K562 (cell line): ENCODE data around the gene CAPN14. TPM values are rescaled to one million over a fixed set of nuclear protein-coding genes. Genes with fewer than 3 reads are reported as not detected.

Source experiments
- ATAC-seq: fragments of 200-7000 bp; cut with Tn5 transposase; 3 replicates; pipeline ENCODE4 v1.9.1; 2020; ENCODE audit warnings: moderate library complexity
- BruUV-seq: library from RNA; stranded (reverse); fragments of 400-500 nt; replicated peaks from 2 replicates; lab custom pipeline; 2021; lab: Mats Ljungman, UMichigan
- CTCF ChIA-PET: fragments of 300-600 bp; formaldehyde crosslinking; extraction: SDS; loops from one replicate; lab custom pipeline; 2021; ENCODE audit warnings: low intra/inter-chr PET ratio; lab: Yijun Ruan, JAX
- POLR2A ChIA-PET: fragments of 300-600, 350-650 bp; sonication (Branson Sonifier 250); formaldehyde crosslinking; extraction: SDS; loops from one replicate; lab custom pipeline; 2021; ENCODE audit warnings: antibody characterized with exemption, inconsistent platforms; lab: Yijun Ruan, JAX
- DNase-seq, 4 experiments: peaks; one replicate each; pipeline versions ENCODE4 v3.0.0 to v3.0.0-alpha.2; 2011 to 2018; ENCODE audit warnings: low spot score in 3 of 4, mixed read lengths in 3 of 4; ENCODE audit errors: extremely low read depth in 1 of 4
- FAIRE-seq: peaks from 2 replicates; lab custom pipeline; 2011; peaks lifted over from hg19 to GRCh38; lab: Jason Lieb, UNC
- H2AFZ ChIP-seq: 2 replicates; pipeline ENCODE4 v1.6.0; 2011; ENCODE audit warnings: low read depth, low read length, control low read depth, inconsistent platforms
- H3K27ac ChIP-seq: fragments of 200-600 bp; 3 replicates; pipeline ENCODE4 v1.8.0; 2011; ENCODE audit warnings: low read depth, mild to moderate bottlenecking, control low read depth, inconsistent platforms, low read length, moderate library complexity, mixed read lengths; ENCODE audit errors: extremely low read depth
- H3K27me3 ChIP-seq, 2 experiments: fragments of 300-600 bp in 1 of 2; 2 replicates in 1 of 2; 3 replicates in 1 of 2; pipeline versions ENCODE4 v1.6.0 to v1.8.0; 2011; ENCODE audit warnings: inconsistent platforms in 2 of 2, low read length in 2 of 2, mild to moderate bottlenecking in 1 of 2, mixed read lengths in 1 of 2, moderate library complexity in 1 of 2; ENCODE audit not compliant: control insufficient read depth in 2 of 2, insufficient read depth in 2 of 2
- H3K36me3 ChIP-seq: fragments of 300-600 bp; 3 replicates; pipeline ENCODE4 v1.8.0; 2011; ENCODE audit warnings: mild to moderate bottlenecking, low read length, inconsistent platforms; ENCODE audit not compliant: control insufficient read depth, insufficient read depth
- H3K4me1 ChIP-seq, 2 experiments: fragments of 200-600 bp in 1 of 2; replicated peaks in 1 of 2; 2 replicates in 1 of 2; 3 replicates in 1 of 2; pipeline versions ENCODE4 v1.5.1 to v1.8.0; 2011; ENCODE audit warnings: inconsistent platforms in 2 of 2, low read length in 2 of 2, mild to moderate bottlenecking in 1 of 2, mixed read lengths in 1 of 2, moderate library complexity in 1 of 2; ENCODE audit not compliant: control insufficient read depth in 2 of 2, insufficient read depth in 2 of 2
- H3K4me2 ChIP-seq: 2 replicates; pipeline ENCODE4 v1.6.1; 2011; ENCODE audit warnings: low read length, control low read depth, inconsistent platforms, mixed read lengths; ENCODE audit not compliant: insufficient read depth
- H3K4me3 ChIP-seq: fragments of 200-600 bp; sonication (generic), shearing (Covaris generic); 2 replicates; pipeline ENCODE4 v1.5.1; 2016; ENCODE audit warnings: control low read depth, inconsistent platforms
- H3K79me2 ChIP-seq: fragments of 200-600 bp; 3 replicates; pipeline ENCODE4 v1.8.0; 2011; ENCODE audit warnings: low read length, inconsistent platforms; ENCODE audit not compliant: control insufficient read depth, insufficient read depth
- H3K9ac ChIP-seq, 2 experiments: 2 replicates each; pipeline versions ENCODE4 v1.6.0 to v1.6.1; 2011; ENCODE audit warnings: low read depth in 2 of 2, low read length in 2 of 2, control low read depth in 1 of 2, inconsistent platforms in 1 of 2, mild to moderate bottlenecking in 1 of 2, mixed read lengths in 1 of 2; ENCODE audit not compliant: insufficient read depth in 1 of 2
- H3K9me1 ChIP-seq: one replicate; pipeline ENCODE4 v1.6.0; 2011; ENCODE audit warnings: inconsistent platforms, mild to moderate bottlenecking, low read length, moderate library complexity; ENCODE audit not compliant: control insufficient read depth, insufficient read depth
- H3K9me3 ChIP-seq: replicated peaks from 2 replicates; pipeline ENCODE4 v1.5.1; 2011; ENCODE audit warnings: low read depth, low read length, inconsistent platforms; ENCODE audit not compliant: control insufficient read depth, insufficient read depth
- H4K20me1 ChIP-seq: replicated peaks from 2 replicates; pipeline ENCODE4 v1.6.1; 2011; ENCODE audit warnings: low read length, inconsistent platforms, mixed read lengths; ENCODE audit not compliant: control insufficient read depth, insufficient read depth
- ASH1L ChIP-seq: fragments of 450-650 bp; IDR thresholded peaks from 2 replicates; pipeline ENCODE4 v1.6.1; 2018; ENCODE audit warnings: borderline replicate concordance, mild to moderate bottlenecking, low read depth; ENCODE audit not compliant: partially characterized antibody
- NFE2L1 ChIP-seq: fragments of 450-650 bp; IDR thresholded peaks from 2 replicates; pipeline ENCODE4 v1.6.1; 2016; ENCODE audit warnings: missing genetic modification characterization, low read depth, mild to moderate bottlenecking, missing compliant biosample characterization, moderate library complexity, borderline replicate concordance
- TEAD4 ChIP-seq, 2 experiments: sonication (generic) in 1 of 2; formaldehyde crosslinking in 1 of 2; IDR thresholded peaks; 2 replicates each; pipeline versions ENCODE4 v1.6.1 to v1.8.0; 2012 to 2022; ENCODE audit warnings: borderline replicate concordance in 1 of 2, inconsistent platforms in 1 of 2, low read length in 1 of 2, mild to moderate bottlenecking in 1 of 2, missing genetic modification reagents in 1 of 2
- ZFP1 ChIP-seq: fragments of 450-650 bp; formaldehyde crosslinking; IDR thresholded peaks from 2 replicates; pipeline ENCODE4 v1.4.0; 2020; ENCODE audit warnings: mild to moderate bottlenecking, mixed read lengths
- ZNF311 ChIP-seq: fragments of 250-450 bp; sonication (Bioruptor Pico); IDR thresholded peaks from 2 replicates; pipeline ENCODE4 v1.4.0; 2020; ENCODE audit warnings: mild to moderate bottlenecking, moderate library complexity
- WGBS: fragments of 100-300 bp; shearing (Covaris generic); methylation state at CpG from one replicate; pipeline ENCODE4 v1.1.6; 2016; ENCODE audit warnings: low coverage, mixed read lengths; ENCODE audit not compliant: insufficient coverage; ENCODE audit errors: missing lambda C conversion rate; 5-methylcytosine and 5-hydroxymethylcytosine counted together
- in situ Hi-C: fragments of 300-500 bp; cut with MboI; formaldehyde crosslinking; loops from 4 replicates; pipeline ENCODE4 v1.15.0; 2018; ENCODE audit warnings: inconsistent platforms, mixed read lengths
- intact Hi-C: fragments of 100-400 bp; cut with micrococcal nuclease; formaldehyde crosslinking; loops from 2 replicates; pipeline ENCODE4 v1.14.2; 2022
- polyA plus RNA-seq, 8 experiments: library from polyadenylated mRNA; depleted of rRNA in 4 of 8; stranded (reverse) in 5 of 8; unstranded in 3 of 8; fragments of >200 nt; fragmentation: Nextera tagmentation in 2 of 8; fragmentation: Illumina TruSeq in 1 of 8; extraction: Ambion mirVana in 2 of 8; extraction: Trizol in 1 of 8; gene quantifications; 2 replicates each; pipeline versions ENCODE4 v1.2.1 to v1.2.3, GENCODE V29; 2011 to 2014; ENCODE audit warnings: inconsistent platforms in 1 of 8, missing spikeins in 1 of 8
- total RNA-seq, 7 experiments: library from RNA; depleted of rRNA in 6 of 7; stranded (reverse); fragments of >200 nt in 6 of 7; fragmentation: Illumina TruSeq in 2 of 7; extraction: Trizol in 2 of 7; gene quantifications; 2 replicates each; pipeline versions ENCODE4 v1.2.1 to v1.2.3, GENCODE V29; 2011 to 2021; ENCODE audit warnings: low replicate concordance in 1 of 7
- TF ChIP-seq, protein P1 (sequence below): sonication (generic); formaldehyde crosslinking; IDR thresholded peaks from 2 replicates; pipeline ENCODE4 v1.8.0; 2023; ENCODE audit warnings: mild to moderate bottlenecking, missing genetic modification reagents

CAPN14 gene
- total and polyA plus RNA-seq, 9 of the 15 experiments (the other 6 are each of a cell fraction or from before 2014, with no cell fraction given) = not detected

DNA sequence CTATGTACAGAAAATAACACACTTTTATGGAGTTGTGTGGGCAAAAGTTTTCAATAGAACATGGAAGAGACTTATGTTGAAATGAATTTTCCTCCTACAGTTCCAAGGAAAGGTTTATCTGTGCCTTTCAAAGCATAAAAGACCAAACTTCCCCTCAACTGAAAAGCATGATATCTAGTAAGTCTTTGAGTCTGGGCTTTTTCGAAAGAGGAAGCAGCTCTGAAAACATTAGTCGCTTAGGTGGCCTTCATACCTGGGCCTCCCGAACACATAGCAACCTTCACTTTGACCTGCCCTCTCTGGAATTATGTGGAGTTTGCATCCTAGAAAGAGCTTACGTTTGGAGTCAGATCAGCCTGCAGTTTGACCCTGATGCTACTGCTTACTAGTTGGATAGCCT, 4.8 kb upstream of the CAPN14 start:
- WGBS = 0% methylated on average over 4 of the region's 4 CpGs
- Histone ChIP-seq H3K9ac (no peak overlapping the region), H3K79me2 (no peaks in the 10 kb centered on the region), H3K4me3 (no peak overlapping the region), H3K27me3 (peaks cover 0 to 16% of the 10 kb centered on the region in 2 experiments; a peak in 3 of 5 replicates), H4K20me1 (no peaks in the 10 kb centered on the region), H3K9me1 (no peaks in the 10 kb centered on the region), H3K4me2 (no peak overlapping the region), H3K27ac (no peak overlapping the region), H3K9me3 (no peaks in the 10 kb centered on the region), H2AFZ (no peak overlapping the region), H3K36me3 (no peaks in the 10 kb centered on the region), H3K4me1 (no peaks in the 10 kb centered on the region)
- no peak for ATAC-seq
- TF ChIP-seq ZNF311 (CRISPR knock-in tag) = no peak
- TF ChIP-seq, protein P1, sequence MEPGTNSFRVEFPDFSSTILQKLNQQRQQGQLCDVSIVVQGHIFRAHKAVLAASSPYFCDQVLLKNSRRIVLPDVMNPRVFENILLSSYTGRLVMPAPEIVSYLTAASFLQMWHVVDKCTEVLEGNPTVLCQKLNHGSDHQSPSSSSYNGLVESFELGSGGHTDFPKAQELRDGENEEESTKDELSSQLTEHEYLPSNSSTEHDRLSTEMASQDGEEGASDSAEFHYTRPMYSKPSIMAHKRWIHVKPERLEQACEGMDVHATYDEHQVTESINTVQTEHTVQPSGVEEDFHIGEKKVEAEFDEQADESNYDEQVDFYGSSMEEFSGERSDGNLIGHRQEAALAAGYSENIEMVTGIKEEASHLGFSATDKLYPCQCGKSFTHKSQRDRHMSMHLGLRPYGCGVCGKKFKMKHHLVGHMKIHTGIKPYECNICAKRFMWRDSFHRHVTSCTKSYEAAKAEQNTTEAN (CRISPR knock-in tag) = no peak
- no peak for TF ChIP-seq ASH1L
- no peak for TF ChIP-seq ZFP1 (CRISPR knock-in tag)
- no peak for TF ChIP-seq TEAD4 (IDR thresholded peaks at IDR 0.05; ENCODE audit: low read length)
- no peak for TF ChIP-seq TEAD4 (CRISPR knock-in tag; IDR thresholded peaks at IDR 0.05; ENCODE audit: borderline replicate concordance)
- no peak for TF ChIP-seq NFE2L1 (tag)
- POLR2A ChIA-PET = no interaction called here
- in situ Hi-C loops = no loop called here
- intact Hi-C loops = no loop called here
- DNase-seq = no peak
- FAIRE-seq = no peak
- BruUV-seq = no TSS peak
- CTCF ChIA-PET = no interaction called here
